ENCODE data around the gene PLEKHG3.

PLEKHG3 gene

DNA sequence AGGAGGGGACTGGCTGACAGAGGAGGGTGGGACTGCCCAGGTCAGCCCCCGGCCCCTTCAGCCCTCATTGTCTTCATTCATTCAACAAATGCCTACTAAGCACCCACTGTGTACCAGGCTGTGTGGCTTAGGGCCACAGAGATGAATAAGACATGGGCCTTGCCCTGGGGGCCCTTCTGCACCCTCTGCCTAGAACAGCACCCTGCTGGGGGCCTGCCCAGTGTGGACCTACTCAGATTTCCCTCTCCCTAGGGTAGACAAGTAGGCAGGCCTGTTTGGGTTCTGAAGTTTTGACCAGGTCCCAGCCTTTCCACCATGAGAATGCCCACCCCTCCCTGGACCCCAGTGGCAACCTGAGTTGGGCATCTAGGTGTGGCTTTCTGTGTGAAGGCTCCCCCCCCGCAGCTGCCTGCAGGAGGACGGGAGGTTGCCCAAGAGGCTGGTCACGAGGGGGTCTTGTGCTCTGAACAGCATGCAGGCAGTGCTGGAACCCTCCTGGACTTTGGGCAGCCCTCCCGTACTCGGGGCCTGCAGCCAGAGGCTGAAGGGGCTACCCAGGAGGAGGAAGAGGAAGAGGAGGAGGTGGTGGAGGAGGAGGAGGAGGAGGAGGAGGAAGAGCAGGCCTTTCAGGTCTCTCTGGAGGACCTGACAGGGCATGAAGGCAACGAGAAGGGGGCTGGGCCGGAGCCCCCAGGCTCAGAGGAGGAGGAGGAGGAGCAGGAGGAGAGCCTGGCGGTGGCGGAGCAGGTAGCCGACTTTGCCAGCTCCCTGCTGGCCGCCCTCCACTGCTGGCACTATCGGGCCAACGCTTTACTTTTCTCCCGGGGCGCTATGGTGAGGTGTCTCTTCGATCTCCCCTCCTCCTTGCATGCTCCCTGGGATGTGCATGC is 33.4 kb downstream of the PLEKHG3 start:
- Histone ChIP-seq H3K36me3 (ENCODE audit: control insufficient read depth in 1 of 2, insufficient read depth in 2 of 2, low read length in 2 of 2) (peaks cover 30 to 59% of the 10 kb centered on the region in 2 donors), H3K4me1 (ENCODE audit: control insufficient read depth in 1 of 2, insufficient read depth in 2 of 2, low read length in 2 of 2) (peaks cover 13 to 14% of the 10 kb centered on the region in 2 donors), H3K9ac (ENCODE audit: low read depth in 1 of 2, low read length in 2 of 2) (no peak overlapping the region), H3K9me3 (ENCODE audit: control insufficient read depth in 1 of 2, low read length in 2 of 2) (no peaks in the 10 kb centered on the region), H3K27me3 (ENCODE audit: control insufficient read depth in 1 of 2, insufficient read depth in 2 of 2, low read length in 2 of 2) (no peaks in the 10 kb centered on the region), H3K27ac (ENCODE audit: low read depth, low read length) (no peak overlapping the region), H3K4me3 (ENCODE audit: low read depth in 1 of 2, low read length in 2 of 2) (no peak overlapping the region)

DNA sequence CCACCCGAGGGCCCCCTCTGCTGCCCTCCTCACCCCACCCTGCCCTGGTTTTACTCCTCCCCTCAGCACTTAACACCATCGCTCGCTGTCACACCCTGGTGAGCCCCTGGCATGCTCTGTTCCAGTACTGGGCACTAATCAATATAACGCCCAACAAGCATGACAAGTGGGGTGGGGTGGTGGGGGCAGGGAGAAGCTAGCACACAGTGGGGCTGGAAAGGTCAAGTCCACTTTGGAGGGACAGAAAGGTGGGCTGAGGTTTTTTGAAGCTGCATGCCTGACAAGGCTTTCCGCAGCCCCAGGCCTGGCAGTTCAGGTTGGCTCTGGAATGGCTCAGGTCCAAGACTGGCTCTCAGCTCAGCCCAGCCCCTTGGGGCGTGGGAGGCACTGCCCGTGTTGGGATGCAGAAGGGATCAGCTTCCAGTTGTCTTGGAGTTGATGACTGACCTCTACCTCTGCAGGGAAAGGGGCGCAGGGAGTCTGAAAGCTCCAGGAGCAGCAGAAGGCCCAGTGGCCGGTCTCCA is 34.1 kb downstream of the PLEKHG3 start:
- Histone ChIP-seq H3K27ac (ENCODE audit: low read depth, low read length) (no peak overlapping the region), H3K27me3 (ENCODE audit: control insufficient read depth in 1 of 2, insufficient read depth in 2 of 2, low read length in 2 of 2) (no peaks in the 10 kb centered on the region), H3K36me3 (ENCODE audit: control insufficient read depth in 1 of 2, insufficient read depth in 2 of 2, low read length in 2 of 2) (peaks cover 31 to 61% of the 10 kb centered on the region in 2 donors), H3K4me3 (ENCODE audit: low read depth in 1 of 2, low read length in 2 of 2) (no peak overlapping the region), H3K9me3 (ENCODE audit: control insufficient read depth in 1 of 2, low read length in 2 of 2) (no peaks in the 10 kb centered on the region), H3K4me1 (ENCODE audit: control insufficient read depth in 1 of 2, insufficient read depth in 2 of 2, low read length in 2 of 2) (peaks cover 13 to 14% of the 10 kb centered on the region in 2 donors), H3K9ac (ENCODE audit: low read depth in 1 of 2, low read length in 2 of 2) (no peak overlapping the region)

DNA sequence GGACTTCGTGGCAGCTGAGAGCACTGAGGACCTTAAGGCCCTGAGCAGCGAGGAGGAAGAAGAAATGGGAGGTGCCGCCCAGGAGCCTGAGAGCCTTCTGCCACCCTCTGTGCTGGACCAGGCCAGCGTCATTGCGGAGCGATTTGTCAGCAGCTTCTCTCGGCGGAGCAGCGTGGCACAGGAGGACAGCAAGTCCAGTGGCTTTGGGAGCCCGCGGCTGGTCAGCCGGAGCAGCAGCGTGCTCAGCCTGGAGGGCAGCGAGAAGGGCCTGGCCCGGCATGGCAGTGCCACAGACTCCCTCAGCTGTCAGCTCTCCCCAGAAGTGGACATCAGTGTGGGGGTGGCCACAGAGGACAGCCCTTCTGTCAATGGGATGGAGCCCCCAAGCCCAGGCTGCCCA is 37.0 kb downstream of the PLEKHG3 start:
- Histone ChIP-seq H3K27me3 (ENCODE audit: control insufficient read depth in 1 of 2, insufficient read depth in 2 of 2, low read length in 2 of 2) (no peaks in the 10 kb centered on the region), H3K9ac (ENCODE audit: low read depth in 1 of 2, low read length in 2 of 2) (no peak overlapping the region), H3K9me3 (ENCODE audit: control insufficient read depth in 1 of 2, low read length in 2 of 2) (no peaks in the 10 kb centered on the region), H3K4me3 (ENCODE audit: low read depth in 1 of 2, low read length in 2 of 2) (no peak overlapping the region), H3K27ac (ENCODE audit: low read depth, low read length) (no peak overlapping the region), H3K4me1 (ENCODE audit: control insufficient read depth in 1 of 2, insufficient read depth in 2 of 2, low read length in 2 of 2) (peaks cover 10 to 11% of the 10 kb centered on the region in 2 donors), H3K36me3 (ENCODE audit: control insufficient read depth in 1 of 2, insufficient read depth in 2 of 2, low read length in 2 of 2) (peaks cover 38 to 70% of the 10 kb centered on the region in 2 donors)

DNA sequence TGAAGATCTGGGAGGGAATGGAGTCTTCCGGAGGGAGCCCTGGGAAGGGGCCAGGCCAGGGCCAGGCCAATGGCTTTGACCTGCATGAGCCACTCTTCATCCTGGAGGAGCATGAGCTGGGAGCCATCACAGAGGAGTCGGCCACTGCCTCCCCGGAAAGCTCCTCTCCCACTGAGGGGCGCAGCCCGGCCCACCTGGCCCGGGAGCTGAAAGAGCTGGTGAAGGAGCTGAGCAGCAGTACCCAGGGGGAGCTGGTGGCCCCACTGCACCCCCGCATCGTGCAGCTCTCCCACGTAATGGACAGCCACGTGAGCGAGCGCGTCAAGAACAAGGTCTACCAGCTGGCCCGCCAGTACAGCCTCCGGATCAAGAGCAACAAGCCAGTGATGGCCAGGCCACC is 37.7 kb downstream of the PLEKHG3 start:
- no peaks in the 10 kb centered on the region for H3K9me3 ChIP-seq (ENCODE audit: control insufficient read depth in 1 of 2, low read length in 2 of 2)
- peaks cover 3% of the 10 kb centered on the region in 2 donors for H3K4me1 ChIP-seq (ENCODE audit: control insufficient read depth in 1 of 2, insufficient read depth in 2 of 2, low read length in 2 of 2)
- H3K9ac ChIP-seq (ENCODE audit: low read depth in 1 of 2, low read length in 2 of 2), result no peak overlapping the region
- H3K36me3 ChIP-seq (ENCODE audit: control insufficient read depth in 1 of 2, insufficient read depth in 2 of 2, low read length in 2 of 2), result peaks cover 38 to 71% of the 10 kb centered on the region in 2 donors
- H3K27me3 ChIP-seq (ENCODE audit: control insufficient read depth in 1 of 2, insufficient read depth in 2 of 2, low read length in 2 of 2), result no peaks in the 10 kb centered on the region
- no peak overlapping the region for H3K27ac ChIP-seq (ENCODE audit: low read depth, low read length)
- no peak overlapping the region for H3K4me3 ChIP-seq (ENCODE audit: low read depth in 1 of 2, low read length in 2 of 2)

DNA sequence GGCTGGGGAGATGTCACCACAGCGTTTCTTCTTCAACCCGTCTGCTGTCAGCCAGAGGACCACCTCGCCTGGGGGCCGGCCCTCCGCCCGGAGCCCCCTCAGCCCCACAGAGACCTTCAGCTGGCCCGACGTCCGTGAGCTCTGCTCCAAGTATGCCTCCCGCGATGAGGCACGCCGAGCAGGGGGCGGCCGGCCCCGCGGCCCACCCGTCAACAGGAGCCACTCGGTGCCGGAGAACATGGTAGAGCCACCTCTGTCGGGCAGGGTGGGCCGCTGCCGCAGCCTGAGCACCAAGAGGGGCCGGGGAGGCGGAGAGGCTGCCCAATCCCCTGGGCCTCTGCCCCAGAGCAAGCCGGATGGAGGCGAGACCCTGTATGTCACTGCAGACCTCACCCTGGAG is 38.8 kb downstream of the PLEKHG3 start:
- peaks cover 38 to 71% of the 10 kb centered on the region in 2 donors for H3K36me3 ChIP-seq (ENCODE audit: control insufficient read depth in 1 of 2, insufficient read depth in 2 of 2, low read length in 2 of 2)
- no peak overlapping the region for H3K4me3 ChIP-seq (ENCODE audit: low read depth in 1 of 2, low read length in 2 of 2)
- no peaks in the 10 kb centered on the region for H3K4me1 ChIP-seq (ENCODE audit: control insufficient read depth in 1 of 2, insufficient read depth in 2 of 2, low read length in 2 of 2)
- no peaks in the 10 kb centered on the region for H3K9me3 ChIP-seq (ENCODE audit: control insufficient read depth in 1 of 2, low read length in 2 of 2)
- no peaks in the 10 kb centered on the region for H3K27me3 ChIP-seq (ENCODE audit: control insufficient read depth in 1 of 2, insufficient read depth in 2 of 2, low read length in 2 of 2)
- no peak overlapping the region for H3K27ac ChIP-seq (ENCODE audit: low read depth, low read length)
- no peak overlapping the region for H3K9ac ChIP-seq (ENCODE audit: low read depth in 1 of 2, low read length in 2 of 2)

DNA sequence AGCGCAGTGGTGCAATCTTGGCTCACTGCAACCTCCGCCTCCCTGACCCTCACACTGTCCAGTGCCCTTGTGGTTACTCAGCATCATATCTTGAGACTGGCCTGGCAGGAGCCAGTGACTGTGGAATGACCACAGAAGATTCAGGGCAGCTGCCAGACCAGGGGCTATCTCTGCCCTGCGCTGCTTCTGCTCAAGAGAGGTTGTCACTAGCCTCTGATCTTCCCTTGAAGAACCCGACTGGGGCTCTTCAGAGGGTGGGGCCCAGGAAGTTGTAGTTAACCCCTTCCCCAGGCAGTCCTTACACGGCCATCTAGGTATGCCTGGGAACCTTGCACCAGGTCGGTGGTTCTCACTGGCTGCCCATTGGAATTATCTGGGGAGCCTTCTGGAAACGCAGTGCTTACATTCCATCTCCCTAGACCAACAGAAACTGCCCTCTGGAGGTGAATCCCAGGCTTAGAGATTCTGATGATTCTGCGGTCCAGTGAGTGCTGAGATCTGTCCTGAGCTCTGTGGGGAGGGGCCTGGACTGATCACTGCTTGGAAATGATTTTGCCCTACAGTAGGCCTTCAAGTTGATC is 41.4 kb downstream of the PLEKHG3 start:
- Histone ChIP-seq H3K9me3 (ENCODE audit: control insufficient read depth in 1 of 2, low read length in 2 of 2) (no peaks in the 10 kb centered on the region), H3K27me3 (ENCODE audit: control insufficient read depth in 1 of 2, insufficient read depth in 2 of 2, low read length in 2 of 2) (no peaks in the 10 kb centered on the region), H3K27ac (ENCODE audit: low read depth, low read length) (no peak overlapping the region), H3K36me3 (ENCODE audit: control insufficient read depth in 1 of 2, insufficient read depth in 2 of 2, low read length in 2 of 2) (peaks cover 23 to 52% of the 10 kb centered on the region in 2 donors), H3K4me3 (ENCODE audit: low read depth in 1 of 2, low read length in 2 of 2) (no peak overlapping the region), H3K4me1 (ENCODE audit: control insufficient read depth in 1 of 2, insufficient read depth in 2 of 2, low read length in 2 of 2) (no peaks in the 10 kb centered on the region), H3K9ac (ENCODE audit: low read depth in 1 of 2, low read length in 2 of 2) (no peak overlapping the region)

DNA sequence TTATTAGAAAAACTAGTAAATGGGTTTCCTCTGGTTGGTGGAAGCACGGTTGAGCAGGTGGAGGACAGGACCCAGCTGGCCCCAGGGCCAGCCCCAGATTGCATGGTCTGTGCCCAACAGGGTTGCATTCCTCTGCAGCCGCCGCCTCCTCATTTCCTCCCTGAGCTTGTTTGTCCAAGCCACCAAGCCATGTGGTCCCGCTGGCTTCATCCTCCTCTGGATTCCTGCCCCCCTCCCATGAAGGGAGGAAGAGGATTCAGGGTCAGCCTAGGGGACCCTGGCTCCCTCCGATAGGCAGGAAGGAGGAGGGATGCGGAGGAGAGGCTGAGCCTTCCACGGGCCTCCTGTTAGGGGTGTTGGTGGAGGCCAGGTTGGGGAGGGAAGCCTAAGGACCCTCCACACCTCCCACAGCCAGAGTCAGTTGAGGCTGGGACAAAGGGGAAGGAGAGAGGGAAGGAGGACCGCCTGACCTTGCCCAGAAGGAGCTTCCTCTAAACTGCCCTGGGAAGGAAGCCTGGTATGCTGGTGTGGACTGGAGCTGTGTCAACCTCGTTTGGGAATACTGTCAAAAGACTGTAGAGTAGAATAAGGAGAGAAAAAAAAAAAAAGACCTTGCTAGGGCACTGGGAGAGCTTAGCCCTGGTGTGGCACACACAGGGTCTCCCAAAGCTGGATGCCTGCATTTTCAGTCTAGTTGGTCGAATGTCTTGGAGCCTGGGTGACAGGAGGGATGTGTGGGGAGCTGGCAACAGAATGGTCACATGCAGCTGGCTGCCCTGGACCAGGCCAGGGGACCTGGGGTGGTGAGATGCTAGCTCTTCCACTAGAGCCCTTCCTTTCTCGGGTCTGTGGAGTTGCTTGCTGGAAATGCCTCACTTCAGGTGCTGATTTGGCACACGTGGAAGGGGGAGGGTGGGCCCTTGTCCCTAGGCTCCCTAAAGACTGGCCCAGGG is 42.4 kb downstream of the PLEKHG3 start:
- Histone ChIP-seq H3K4me3 (ENCODE audit: low read depth in 1 of 2, low read length in 2 of 2) (no peak overlapping the region), H3K27me3 (ENCODE audit: control insufficient read depth in 1 of 2, insufficient read depth in 2 of 2, low read length in 2 of 2) (no peaks in the 10 kb centered on the region), H3K27ac (ENCODE audit: low read depth, low read length) (no peak overlapping the region), H3K9ac (ENCODE audit: low read depth in 1 of 2, low read length in 2 of 2) (no peak overlapping the region), H3K36me3 (ENCODE audit: control insufficient read depth in 1 of 2, insufficient read depth in 2 of 2, low read length in 2 of 2) (peaks cover 13 to 42% of the 10 kb centered on the region in 2 donors), H3K9me3 (ENCODE audit: control insufficient read depth in 1 of 2, low read length in 2 of 2) (no peaks in the 10 kb centered on the region), H3K4me1 (ENCODE audit: control insufficient read depth in 1 of 2, insufficient read depth in 2 of 2, low read length in 2 of 2) (no peaks in the 10 kb centered on the region)

DNA sequence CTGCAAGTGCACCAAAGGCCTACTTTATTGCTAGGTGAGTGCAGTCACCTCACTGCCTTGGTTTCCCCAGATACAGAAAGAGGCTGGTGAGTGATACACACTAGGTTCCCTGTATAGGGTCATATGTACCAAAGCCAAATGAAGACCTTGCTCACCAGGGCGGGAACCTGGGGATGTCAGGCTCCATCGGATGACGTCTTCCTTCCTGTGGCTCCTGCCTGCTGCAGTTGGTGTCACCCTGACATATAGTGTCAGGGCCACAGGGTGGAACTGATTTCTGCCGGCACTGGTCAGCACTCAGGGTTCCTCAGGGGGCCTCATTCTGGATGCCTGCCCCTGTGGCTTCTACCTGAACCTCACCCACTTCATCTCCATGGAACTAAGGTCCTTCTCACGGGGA is 43.1 kb downstream of the PLEKHG3 start:
- no peak overlapping the region for H3K27ac ChIP-seq (ENCODE audit: low read depth, low read length)
- no peak overlapping the region for H3K4me3 ChIP-seq (ENCODE audit: low read depth in 1 of 2, low read length in 2 of 2)
- no peak overlapping the region for H3K9ac ChIP-seq (ENCODE audit: low read depth in 1 of 2, low read length in 2 of 2)
- H3K36me3 ChIP-seq (ENCODE audit: control insufficient read depth in 1 of 2, insufficient read depth in 2 of 2, low read length in 2 of 2), result peaks cover 11 to 34% of the 10 kb centered on the region in 2 donors
- no peaks in the 10 kb centered on the region for H3K4me1 ChIP-seq (ENCODE audit: control insufficient read depth in 1 of 2, insufficient read depth in 2 of 2, low read length in 2 of 2)
- no peaks in the 10 kb centered on the region for H3K9me3 ChIP-seq (ENCODE audit: control insufficient read depth in 1 of 2, low read length in 2 of 2)
- no peaks in the 10 kb centered on the region for H3K27me3 ChIP-seq (ENCODE audit: control insufficient read depth in 1 of 2, insufficient read depth in 2 of 2, low read length in 2 of 2)

DNA sequence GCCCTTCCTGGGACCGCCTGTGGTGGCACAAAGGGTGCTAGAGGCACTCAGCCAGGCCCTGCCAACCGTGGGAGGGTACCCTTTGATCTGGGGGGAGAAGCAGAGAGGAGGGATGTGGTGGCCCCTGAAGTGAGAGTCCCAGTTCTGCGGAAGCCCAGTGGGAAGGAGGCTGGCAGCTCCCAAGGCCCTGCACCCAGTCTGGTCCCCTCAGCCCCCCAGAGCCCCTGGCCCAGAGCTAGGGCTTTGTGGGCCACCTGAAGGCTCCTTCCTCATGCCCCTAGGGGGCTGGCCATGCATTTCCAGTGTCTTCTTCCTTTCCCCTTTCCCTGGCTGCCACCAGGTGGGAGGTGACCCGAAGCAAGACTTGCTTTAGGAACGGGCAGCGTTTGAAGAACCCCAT is 44.3 kb downstream of the PLEKHG3 start:
- H3K27ac ChIP-seq (ENCODE audit: low read depth, low read length), result no peak overlapping the region

More for the DNA sequence above, 44.3 kb downstream of the PLEKHG3 start:
- Histone ChIP-seq H3K9me3 (ENCODE audit: control insufficient read depth in 1 of 2, low read length in 2 of 2) (no peaks in the 10 kb centered on the region), H3K4me1 (ENCODE audit: control insufficient read depth in 1 of 2, insufficient read depth in 2 of 2, low read length in 2 of 2) (no peaks in the 10 kb centered on the region), H3K27me3 (ENCODE audit: control insufficient read depth in 1 of 2, insufficient read depth in 2 of 2, low read length in 2 of 2) (no peaks in the 10 kb centered on the region), H3K36me3 (ENCODE audit: control insufficient read depth in 1 of 2, insufficient read depth in 2 of 2, low read length in 2 of 2) (peaks cover 8 to 22% of the 10 kb centered on the region in 2 donors), H3K4me3 (ENCODE audit: low read depth in 1 of 2, low read length in 2 of 2) (no peak overlapping the region), H3K9ac (ENCODE audit: low read depth in 1 of 2, low read length in 2 of 2) (no peak overlapping the region)

All from duodenal mucosa (tissue), 2 donors.